Measurements from ENCODE around the gene MEG3.

- TF ChIP-seq, protein P1, sequence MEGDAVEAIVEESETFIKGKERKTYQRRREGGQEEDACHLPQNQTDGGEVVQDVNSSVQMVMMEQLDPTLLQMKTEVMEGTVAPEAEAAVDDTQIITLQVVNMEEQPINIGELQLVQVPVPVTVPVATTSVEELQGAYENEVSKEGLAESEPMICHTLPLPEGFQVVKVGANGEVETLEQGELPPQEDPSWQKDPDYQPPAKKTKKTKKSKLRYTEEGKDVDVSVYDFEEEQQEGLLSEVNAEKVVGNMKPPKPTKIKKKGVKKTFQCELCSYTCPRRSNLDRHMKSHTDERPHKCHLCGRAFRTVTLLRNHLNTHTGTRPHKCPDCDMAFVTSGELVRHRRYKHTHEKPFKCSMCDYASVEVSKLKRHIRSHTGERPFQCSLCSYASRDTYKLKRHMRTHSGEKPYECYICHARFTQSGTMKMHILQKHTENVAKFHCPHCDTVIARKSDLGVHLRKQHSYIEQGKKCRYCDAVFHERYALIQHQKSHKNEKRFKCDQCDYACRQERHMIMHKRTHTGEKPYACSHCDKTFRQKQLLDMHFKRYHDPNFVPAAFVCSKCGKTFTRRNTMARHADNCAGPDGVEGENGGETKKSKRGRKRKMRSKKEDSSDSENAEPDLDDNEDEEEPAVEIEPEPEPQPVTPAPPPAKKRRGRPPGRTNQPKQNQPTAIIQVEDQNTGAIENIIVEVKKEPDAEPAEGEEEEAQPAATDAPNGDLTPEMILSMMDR (IDR thresholded peaks at IDR 0.05), result no peak
- no peak for TF ChIP-seq POLR2A (IDR thresholded peaks at IDR 0.05)
Observed at GRCh38 chr14:100777818-100778525, 47.9 kb upstream of the MEG3 start.

All from esophagus squamous epithelium (tissue), 4 donors.